ENCODE data around the gene SORCS2.
"Not testable (repeated sequence)": the region's sequence is repeated elsewhere in the genome, so short reads cannot be mapped to it uniquely, and the experiment has no call there.

Gene SORCS2

DNA sequence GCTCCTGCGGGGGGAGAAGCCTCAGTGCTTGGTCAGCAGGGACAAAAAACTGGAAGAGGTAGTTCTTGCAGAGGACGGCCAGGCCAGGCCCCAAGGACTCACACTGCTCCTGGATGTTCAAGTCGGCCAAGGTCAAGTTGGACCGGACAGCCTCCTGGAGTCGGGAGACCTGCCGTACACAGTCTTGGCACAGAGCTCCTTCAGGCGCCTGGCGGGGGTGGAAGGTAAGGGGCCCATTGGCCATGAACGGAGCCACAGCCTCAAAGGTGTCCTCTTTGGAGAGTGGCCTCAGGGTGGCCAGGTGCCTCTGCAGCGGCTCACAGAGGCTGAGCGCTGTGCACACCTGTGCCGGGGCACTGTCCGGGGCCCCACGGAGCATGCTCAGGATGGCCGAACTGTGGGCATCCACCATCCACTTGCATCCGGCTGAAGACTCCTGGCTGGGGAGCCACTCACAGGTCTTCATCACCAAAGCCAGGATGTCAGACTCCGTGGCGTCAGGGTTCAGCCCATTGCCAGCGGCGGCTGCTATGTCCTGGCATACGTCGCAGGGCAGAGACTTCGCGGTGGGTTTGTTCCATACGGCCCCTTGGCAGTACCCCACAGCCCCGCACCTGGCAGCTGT lies 241.9 kb downstream of the SORCS2 start:
- DNase-seq: no peak

- no peak for DNase-seq
Measured at GRCh38 chr4:7434766-7435150, 242.4 kb downstream of the SORCS2 start, which contains the start of gene PSAPL1. TSS of gene PSAPL1 (minus strand) at chr4:7434930. CDS start at chr4:7434879, 51 bp downstream.

DNA sequence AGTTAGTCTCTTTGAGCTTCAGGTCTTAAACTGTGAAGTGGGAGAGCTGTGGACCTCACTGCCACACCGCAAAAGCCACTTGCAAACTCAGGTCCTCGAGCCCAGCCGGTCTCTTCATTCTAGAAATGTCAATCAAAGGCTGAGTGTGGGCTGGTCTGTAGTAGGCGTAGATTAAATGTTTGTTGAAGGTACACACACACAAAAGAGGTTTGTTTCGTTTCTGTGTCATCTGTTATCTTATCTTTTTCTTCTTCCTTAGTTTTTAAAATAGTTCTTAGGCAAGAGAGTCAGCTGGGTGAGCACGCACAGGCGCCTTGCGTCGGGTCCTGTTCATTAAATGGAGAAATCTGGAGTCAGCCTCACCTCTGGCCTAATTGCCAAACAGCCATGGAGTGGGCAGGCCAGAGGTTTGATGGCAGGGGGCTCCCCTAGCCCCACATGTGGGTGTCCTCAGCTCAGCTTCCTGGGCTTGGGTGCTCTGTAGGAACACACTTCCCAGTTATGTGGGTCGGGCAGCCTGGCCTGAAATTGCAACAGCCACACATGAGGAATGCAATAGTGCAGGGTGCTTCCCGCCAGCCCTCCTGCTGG lies 243.2 kb downstream of the SORCS2 start:
- DNase-seq: no peak

DNA sequence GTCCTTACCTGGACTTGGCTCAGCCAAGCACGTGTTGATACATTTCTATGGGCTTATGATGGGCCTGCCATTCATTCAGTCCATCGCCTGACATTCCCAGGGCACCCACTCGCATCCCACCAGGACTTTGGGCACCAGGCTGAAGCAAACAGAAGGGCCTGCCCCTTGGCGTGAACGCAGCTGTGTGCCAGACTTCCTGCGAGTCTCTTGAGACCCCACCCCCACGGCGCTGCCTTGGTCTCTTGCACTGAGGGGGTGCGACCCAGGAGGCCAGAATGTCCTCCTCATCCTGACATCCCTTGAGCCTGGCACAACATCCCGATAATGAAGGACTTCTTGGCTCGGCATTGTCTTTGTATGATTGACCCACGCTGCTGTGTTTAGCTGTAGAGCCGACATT lies 243.9 kb downstream of the SORCS2 start:
- no peak for DNase-seq

GRCh38 chr4:7439699-7440098 lies 247.4 kb downstream of the SORCS2 start:
- DNase-seq: no peak

DNA sequence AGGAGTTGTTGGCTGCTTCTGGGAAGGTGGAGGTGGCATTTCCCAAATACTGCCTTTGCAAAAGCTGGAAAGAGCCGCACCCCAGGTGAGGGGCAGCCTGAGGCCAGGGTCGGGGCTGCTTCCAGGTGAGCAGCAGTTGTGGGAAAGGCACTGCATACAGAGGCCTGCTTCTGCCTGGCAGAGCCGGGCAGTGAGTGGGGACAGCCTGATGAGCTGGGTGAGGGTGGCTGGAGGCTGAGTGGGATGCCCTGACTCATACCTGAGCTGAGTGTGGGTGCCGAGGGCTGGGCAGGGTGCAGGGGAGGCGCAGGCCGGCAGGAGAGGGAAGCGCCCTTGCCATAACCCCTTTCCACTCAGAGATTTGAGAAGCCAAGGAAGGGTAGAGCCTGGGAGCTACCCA lies 248.9 kb downstream of the SORCS2 start:
- DNase-seq: no peak

DNA sequence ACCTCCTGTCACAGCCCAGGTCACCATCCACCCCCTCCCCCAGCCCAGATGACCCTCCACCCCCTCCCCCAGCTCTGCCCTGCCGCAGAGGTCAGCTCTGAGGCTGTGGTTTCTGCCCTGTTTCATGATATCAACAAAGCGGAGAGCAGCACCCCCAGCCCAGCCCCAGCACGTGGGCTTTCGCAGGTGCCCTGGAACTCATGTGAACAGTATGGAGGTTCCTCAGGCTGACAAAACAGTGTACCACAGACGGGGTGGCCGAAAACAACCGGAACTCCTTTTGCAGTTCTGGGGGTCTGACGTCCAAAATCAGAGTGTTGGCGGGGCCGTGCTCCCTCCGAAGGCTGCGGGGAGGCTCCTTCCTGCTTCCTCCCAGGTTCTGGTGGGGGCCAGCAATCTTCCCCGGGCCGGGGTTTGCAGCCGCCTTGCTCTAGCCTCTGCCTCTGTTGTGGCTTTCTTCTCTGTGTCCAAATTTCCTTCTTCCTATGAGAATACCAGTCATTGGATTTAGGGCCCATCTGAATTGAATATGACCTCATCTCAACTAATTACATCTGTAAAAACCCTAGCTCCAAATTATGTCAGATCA lies 250.3 kb downstream of the SORCS2 start:
- DNase-seq: no peak

DNA sequence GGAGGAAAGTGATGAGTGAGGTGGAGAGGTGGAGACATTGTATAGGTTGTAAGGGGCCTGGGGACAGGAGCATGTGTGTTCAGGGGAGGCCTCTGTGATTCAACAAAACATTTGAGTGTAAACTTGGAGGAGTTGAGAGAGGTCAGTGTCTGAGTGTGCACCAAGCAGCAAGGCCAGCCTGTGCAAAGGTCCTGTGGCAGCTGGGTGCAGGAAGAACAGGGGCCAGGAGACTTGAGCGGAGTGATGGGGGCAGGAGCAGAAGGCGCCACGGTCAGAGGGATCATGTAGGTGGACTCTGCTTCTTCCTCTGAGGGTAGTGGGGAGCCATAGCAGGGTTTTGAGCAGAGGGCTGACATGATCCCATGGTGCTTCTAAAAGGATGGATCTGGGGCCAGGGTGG lies 252.0 kb downstream of the SORCS2 start:
- no peak for DNase-seq

GRCh38 chr4:7444731-7445130 lies 252.4 kb downstream of the SORCS2 start:
- DNase-seq: no peak

- no peak for DNase-seq
Measured at GRCh38 chr4:7447236-7447635, 254.9 kb downstream of the SORCS2 start.

GRCh38 chr4:7448036-7448435 lies 255.7 kb downstream of the SORCS2 start:
- no peak for DNase-seq

- DNase-seq: no peak
Measured at GRCh38 chr4:7450775-7451433, 258.6 kb downstream of the SORCS2 start.

DNA sequence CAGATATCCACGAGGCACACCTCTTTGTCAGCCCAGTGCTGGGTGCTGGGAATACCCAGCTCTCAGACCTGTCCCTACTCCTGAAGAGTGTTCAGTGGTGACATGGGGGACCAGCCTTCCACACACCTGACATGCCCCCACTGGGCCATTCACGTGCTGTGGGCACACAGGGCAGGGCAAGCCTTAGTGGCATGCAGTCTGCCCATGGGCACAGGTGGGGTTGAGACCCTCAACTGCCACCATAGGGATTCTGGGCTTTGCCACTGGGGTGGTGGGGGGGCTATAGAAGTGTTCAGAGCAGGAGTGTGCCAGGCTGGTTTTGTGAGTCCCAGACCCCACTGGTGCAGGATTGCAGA lies 259.1 kb downstream of the SORCS2 start:
- DNase-seq: no peak

- DNase-seq: no peak
Measured at GRCh38 chr4:7451800-7452199, 259.5 kb downstream of the SORCS2 start.

DNA sequence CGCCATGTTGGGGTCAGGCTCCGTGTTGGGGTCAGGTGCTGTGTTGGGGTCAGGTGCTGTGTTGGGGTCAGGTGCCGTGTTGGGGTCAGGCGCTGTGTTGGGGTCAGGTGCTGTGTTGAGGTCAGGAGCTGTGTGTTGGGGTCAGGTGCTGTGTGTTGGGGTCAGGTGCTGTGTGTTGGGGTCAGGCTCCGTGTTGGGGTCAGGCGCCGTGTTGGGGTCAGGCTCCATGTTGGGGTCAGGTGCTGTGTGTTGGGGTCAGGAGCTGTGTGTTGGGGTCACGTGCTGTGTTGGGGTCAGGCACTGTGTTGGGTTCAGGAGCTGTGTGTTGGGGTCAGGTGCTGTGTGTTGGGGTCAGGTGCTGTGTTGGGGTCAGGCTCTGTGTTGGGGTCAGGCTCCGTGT lies 260.5 kb downstream of the SORCS2 start:
- DNase-seq: not testable (repeated sequence)

GRCh38 chr4:7457201-7458065 lies 265.1 kb downstream of the SORCS2 start:
- no peak for DNase-seq

- DNase-seq: no peak
Measured at GRCh38 chr4:7458066-7458425, 265.7 kb downstream of the SORCS2 start.

GRCh38 chr4:7458477-7458876 lies 266.1 kb downstream of the SORCS2 start:
- no peak for DNase-seq

- DNase-seq: no peak
Measured at GRCh38 chr4:7459471-7459870, 267.1 kb downstream of the SORCS2 start.

GRCh38 chr4:7460566-7460965 lies 268.2 kb downstream of the SORCS2 start:
- no peak for DNase-seq

DNA sequence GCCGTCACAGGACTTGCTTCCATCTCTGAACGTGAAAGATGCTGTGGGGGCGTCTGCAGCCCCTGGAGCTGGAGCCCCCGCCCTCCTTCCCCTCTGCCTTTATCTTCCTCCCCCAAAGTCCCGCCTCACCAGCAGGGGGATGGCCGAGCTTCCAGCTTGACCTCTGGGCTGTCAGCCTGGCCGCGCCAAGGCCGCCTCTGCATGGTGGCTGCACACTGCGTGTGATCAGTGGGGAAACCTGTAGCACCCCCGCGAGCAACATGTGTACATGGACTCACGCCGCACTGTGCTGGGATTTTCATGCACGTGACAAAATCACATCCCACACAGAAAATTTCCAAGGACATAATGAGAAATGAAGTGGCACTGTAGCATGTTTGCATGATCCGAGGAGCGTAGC lies 268.9 kb downstream of the SORCS2 start:
- DNase-seq: no peak

DNA sequence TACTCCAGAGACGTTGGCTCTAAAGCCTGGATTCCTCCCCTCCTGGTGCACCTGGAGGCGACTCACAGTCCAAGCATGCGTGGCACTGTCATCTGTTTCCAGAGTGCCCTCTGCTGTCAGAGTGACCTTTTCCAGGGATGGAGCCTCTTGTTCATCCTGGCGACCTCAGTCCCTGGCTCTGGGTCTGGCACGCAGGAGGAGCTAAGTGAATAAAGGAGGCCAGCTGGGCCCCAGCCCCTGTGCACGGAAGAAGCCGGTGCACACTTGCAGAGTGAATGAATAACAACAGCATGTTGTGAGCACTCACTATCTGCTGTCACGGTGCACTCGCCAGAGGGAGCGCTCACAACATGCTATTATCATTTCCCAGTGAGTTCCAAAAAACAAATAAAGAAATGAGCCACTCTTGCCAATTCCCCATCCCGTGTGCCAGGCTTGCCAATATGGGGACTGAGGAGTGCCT lies 270.2 kb downstream of the SORCS2 start:
- no peak for DNase-seq

DNA sequence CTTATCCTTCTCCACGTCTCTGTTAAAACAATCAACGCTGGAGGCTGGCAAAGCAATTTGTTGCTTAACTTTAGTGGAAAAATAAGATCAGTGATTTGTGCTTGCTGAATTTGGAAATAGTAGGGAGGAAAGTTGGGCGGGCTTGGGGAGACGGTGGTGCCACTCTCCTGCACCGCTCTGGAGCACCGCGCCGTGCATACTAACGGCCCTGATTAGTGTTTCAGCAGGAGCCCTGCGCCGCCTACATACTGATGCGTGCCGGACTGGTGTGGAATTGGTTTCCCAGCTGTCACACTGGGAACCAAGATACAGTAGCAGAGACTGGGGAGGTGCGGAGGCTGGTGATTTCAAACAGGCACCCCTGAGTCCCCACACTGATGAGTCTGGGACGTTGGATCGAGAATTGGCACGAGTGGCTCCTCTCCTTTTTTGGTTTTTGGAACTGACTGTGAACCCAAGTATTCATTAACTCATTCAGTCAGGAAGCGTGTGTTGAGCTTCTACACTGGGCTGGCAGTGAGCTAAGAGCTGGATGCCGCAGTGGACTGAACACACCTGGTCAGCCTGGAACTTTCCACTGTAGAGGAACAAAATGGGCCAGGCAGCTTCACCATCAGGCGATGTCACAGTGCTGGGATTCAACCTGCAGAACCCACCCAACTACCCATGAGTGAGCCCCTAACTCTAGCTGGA lies 271.4 kb downstream of the SORCS2 start:
- DNase-seq: no peak
